Stimulated activated CD8-positive, alpha-beta memory T cell treated with anti-CD3 and anti-CD28 coated beads, Interleukin-4, amount 100 ng/mL, for 24 hours (primary cell): ENCODE results near the gene CHM.
"Not testable (repeated sequence)": the region's sequence is repeated elsewhere in the genome, so short reads cannot be mapped to it uniquely, and the experiment has no call there.

Experiments used
- DNase-seq: peaks from one replicate; pipeline ENCODE4 v3.0.0-alpha.2; 2020; ENCODE audit warnings: low read depth

CHM gene, protein sequence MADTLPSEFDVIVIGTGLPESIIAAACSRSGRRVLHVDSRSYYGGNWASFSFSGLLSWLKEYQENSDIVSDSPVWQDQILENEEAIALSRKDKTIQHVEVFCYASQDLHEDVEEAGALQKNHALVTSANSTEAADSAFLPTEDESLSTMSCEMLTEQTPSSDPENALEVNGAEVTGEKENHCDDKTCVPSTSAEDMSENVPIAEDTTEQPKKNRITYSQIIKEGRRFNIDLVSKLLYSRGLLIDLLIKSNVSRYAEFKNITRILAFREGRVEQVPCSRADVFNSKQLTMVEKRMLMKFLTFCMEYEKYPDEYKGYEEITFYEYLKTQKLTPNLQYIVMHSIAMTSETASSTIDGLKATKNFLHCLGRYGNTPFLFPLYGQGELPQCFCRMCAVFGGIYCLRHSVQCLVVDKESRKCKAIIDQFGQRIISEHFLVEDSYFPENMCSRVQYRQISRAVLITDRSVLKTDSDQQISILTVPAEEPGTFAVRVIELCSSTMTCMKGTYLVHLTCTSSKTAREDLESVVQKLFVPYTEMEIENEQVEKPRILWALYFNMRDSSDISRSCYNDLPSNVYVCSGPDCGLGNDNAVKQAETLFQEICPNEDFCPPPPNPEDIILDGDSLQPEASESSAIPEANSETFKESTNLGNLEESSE

DNA sequence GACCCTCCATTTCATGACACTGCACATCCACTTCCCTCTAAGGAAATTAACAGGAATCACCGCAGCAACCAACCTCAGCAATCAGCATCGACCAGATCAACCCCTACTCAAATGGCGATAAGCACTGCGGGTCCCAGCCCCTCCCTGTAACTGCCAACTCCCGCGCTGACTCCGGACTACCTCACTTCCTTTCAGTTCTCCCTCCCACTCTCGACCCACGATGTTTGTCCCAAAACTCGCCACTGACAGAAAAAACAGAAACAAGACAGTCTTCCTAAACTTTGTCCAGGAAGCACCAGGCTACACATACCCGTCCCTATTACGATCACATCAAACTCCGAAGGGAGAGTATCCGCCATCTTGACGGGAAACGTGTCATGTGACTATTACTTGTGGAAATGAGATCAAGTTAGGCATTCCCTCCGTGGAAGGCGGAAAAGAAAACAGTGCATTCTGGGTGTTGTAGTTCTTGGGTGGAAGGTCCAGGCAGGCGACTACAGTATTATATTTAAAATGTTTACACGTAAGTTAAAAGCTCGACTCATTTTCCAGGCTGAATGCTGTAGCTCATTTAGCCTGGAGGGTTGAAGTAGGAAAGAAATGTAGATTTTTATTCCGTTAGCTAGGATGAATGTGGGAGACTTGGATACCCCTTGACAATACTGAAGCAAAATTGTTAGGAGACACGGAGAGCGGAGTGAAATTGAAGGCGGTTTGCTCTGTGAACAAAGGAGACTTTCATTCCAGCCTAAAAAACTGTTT, at the start of gene CHM:
Gene CHM (minus strand): TSS at position 385 of the 762 bp plus-strand sequence. CDS start 26 bp downstream, at position 359.
- DNase-seq: peak; percentile 26

DNA sequence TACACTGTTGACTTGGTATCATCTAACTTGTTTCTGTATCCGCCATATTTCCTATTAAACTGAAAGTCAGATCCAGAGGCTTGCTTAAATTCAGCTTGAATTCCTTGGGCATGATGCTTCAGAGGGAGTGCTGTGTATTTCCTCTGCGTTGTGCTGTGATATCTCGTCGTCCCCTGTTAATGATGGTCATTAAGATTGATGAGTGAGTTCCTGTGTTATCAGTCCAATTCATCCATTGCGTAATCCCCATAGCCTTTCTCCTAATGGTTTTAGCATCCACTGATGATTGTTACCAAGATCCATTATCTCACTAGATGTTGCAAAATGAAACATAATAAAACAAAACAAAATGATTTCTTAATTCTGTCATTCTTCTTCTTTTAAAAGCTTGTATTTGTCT, 31.3 kb upstream of the CHM start:
- no peak for DNase-seq

DNA sequence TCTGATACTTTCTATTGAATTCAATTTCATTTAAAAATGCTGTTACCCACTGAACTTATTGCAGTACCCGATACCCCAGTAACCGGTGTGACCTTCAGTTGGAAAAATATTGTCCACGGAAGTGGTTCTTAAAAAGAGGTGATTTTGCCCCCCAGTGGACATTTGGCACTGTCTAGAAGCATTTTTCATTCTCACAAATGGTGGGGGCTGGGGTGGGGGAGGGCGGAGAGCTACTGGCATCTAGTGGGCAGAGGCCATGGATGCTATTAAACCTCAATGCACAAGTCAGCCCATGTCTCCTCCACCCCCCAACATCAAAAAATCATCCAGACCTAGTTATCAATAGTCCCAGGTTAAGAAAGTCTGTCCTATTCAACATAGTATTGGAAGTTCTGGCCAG, 19.6 kb upstream of the CHM start:
- DNase-seq: no peak

DNA sequence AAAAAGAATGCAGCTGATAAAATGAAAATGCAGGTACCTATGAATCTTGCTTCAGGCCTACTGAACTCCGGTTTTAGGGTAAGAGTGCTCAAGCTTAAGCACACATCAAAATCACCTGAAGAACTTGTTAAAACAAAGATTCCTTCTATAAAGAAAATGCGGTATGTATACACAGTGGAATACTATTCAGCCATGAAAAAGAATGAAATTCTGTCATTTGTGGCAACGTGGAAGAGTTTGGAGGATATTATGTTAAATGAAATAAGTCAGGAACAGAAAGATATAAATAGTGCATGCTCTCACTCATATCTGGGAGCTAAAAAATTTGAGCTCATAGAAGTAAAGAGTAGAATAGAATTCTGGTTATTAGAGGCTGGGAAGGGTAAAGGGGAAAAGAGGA, 14.0 kb upstream of the CHM start:
- DNase-seq: no peak

DNA sequence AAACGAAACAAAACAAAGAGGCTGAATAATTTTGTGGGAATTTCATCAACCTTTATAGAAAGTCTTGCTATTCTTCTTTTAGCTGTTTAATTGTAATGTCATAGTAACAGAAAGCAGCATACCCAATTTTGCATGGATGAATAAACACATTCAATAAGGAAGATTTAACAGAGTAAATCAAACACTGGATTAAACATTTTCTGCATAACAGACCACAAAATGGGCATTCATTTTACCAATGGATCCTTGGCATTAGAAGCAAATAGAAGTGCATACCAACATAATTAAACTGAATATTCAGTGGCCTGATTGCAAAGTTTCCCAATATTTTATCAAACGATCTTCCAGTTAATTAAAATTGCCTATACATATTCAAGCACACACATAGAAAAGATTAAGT, 4.4 kb upstream of the CHM start:
- DNase-seq: no peak

DNA sequence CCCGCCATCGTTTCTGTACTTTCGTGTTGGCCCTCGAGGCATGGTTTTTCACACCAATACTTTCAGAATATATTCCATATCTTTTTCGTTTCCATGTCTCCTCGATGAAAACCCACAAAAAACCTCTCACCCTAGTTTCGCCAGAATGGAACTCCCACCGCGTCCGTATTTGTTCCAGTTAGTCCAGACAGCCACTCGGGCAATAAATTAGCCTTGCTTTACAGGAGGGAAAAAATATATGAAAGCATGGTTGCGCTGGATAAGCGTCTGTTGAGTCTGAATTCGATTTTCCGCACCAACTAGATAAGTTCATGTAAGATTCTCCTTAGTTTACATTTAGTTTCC, 550 bp upstream of the CHM start:
- no peak for DNase-seq

DNA sequence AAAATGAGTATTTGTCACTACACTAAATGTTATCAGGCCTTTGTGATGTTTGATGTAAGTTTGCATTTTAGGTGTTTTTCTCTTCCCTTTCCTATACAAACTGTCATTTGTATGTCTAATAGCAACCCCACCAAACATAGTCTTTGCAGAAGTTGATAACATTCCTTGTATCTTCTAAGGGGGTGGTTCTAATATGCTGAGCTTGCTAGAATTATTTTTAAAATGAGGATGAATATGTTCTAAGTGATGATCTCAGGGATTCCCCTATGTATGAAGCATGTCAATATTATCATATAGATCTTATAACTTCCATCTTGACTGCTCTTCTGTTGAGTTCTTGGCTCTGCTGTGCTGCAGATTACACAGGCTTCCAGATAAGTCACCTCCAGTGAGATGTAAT, 3.1 kb downstream of the CHM start:
- DNase-seq: no peak

DNA sequence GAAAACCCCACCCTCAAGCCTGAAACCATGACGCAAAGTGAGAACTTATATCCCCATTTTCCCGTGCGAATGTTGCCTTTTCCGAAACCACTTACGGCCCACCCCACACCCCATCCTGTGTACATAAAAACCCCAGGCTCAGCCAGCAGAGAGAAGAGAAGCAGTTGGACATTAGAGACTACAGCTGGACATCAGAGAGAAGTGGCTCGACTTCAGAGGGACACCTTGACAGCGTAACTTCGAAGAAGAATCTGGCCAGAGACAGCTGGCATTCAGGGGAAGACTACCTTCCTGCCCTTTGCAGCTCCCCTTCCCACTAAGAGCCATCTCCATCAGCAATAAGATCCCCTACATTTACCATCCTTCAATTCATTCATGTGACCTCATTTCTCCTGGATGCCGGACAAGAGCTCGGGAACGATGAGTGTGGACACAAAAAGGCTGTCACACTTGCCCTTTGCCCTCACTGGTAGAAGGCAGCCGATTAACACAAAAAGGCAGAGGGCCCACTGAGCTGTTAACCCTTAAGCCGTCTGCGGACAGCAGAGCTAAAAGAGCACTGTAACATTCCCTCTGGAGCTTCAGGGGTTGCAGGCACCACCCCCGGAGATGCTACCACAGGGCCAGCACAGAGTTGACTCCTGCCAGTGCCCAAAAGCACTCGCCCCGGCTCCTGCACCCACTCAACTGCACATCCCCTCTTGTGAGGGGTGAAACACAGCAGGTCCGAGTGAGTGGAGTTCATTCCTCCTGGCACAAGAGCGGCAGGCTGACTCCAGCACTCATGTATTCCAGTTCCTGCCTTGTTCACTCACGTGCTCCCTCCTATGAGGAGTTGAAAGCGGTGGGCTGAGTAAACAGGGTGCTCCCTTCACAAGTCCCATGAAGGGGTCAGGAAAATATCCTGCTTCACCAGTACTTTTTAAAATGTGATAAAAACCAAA, 7.5 kb downstream of the CHM start:
- DNase-seq: no peak

DNA sequence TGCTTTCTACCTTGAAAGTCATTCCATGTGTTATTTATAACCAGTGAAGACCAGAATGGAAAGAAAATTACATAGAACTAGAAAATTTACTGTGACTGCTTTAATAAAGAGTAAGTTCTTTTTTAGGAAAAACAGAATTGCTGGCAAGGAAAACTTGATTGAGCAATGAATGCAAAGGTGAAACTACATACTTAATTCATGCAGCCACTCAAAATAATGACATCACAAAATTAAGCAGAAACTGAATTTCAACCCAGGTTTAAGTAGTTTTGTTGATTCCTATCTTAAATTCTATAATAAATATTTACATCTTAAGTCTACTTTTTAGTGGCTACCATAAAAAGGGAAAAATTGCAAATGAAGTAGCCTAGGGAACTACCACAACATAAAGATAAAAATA, 14.0 kb downstream of the CHM start:
- no peak for DNase-seq

DNA sequence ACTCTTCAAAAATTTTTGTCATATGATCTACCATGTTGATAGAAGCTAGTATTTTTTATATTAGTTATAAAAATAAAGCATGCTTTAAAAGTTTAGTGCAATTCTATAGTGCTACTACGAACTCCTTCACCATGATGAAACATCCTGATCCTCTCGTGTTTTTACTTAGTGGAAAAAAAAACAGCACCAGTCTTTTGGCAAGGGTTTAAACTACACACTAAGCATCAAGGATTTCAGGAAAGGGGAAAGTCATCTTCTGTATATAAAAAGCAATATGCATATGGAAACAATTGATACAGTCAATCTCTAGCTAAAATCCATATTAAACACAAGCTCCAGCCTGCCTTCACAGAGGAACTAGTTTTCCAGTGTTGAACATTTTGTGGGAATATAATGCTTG, 18.7 kb downstream of the CHM start:
- no peak for DNase-seq

DNA sequence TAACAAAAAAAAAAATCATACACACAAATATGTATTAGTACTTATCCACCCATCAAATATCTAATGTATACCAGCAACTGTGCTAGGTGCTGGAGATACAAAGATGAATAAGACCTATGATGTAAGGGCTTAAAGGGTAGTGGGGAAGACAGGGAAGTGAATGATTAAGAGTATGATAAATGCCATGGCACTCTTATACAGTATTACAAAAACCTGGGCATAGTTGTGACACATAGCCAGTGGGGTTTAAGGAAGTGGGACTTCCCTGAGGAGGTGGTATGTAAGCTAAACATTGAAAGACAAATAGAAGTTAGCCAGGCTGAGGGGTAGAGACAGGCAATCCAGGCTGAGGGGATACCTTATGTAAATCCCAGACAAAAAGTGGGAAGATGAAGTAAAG, 23.5 kb downstream of the CHM start:
- no peak for DNase-seq

DNA sequence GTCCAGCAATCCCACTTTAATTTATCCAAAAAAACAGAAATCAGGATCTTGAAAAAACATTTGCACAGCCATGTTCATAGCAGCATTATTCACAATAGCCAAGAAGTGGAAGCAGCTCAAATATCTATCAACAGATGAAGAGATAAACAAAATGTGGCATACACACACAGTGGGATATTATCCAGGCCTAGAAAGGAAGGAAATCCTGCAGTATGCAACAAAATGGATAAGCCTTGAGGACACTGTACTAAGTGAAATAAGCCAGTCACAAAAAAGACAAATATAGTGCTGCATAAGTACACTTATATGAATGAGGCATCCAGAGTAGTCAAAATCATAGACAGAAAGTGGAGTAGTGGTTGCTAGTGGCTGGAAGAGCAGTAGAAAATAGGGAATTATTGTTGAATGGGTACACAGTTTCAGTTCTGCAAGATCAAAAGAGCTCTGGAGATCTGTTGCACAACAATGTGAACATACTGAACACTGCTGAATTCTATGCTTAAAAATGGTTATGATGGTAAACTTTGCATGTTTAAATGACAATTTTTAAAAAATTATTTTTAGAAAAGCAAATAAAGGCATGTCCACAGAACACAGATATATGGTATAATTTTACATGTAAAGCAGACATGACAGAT, 25.6 kb downstream of the CHM start:
- no peak for DNase-seq

DNA sequence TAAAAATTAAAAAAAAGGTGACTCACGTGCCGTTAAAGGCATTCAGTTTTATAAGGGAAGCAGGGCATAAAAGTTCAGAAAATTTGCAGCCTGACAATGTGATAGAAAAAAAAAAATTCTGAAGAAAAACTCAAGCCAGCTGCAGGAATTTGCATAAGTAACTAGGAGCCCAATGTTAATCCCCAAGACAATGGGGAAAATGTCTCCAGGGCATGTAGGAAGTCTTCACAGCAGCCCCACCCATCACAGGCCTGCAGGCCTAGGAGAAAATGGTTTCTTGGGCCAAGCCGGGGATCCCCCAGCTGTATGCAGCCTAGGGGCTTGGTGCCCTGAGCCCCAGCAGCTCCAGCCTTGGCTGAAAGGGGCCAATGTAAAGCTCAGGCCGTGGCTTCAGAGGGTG, 31.2 kb downstream of the CHM start:
- DNase-seq: no peak

DNA sequence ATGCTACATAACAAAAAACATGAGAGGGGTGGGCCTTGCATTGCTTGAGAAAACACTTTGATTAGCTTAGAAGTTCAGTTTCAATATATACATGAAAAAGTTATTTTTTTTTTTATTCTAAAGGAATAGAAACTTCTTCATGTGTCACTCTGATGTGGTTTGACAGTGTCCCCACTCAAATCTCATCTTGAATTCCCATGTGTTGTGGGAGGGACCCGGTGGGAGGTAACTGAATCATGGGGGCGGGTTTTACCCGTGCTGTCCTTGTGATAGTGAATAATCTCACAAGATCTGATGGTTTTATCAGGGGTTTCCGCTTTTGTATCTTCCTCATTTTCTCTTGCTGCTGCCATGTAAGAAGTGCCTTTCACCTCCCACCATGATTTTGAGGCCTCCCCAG, 32.4 kb downstream of the CHM start:
- peak; percentile 11 for DNase-seq

DNA sequence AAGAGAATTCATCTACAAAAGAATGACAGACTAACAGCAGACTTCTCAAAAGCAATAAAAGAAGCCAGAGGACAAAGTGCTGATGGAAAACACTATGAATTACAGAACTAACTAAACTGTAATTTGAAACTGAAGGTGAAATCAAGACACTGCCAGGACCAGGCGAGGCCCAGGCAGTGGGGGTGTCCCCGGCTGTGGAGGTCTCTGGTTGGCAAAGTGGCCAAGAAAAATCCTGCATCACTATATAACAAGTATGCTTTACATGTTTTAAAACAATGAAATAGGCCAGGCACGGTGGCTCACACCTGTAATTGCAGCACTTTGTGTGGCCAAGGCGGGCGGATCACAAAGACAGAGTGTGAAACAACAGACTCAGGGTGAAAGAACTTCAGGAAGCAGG, 32.9 kb downstream of the CHM start:
- no peak for DNase-seq

DNA sequence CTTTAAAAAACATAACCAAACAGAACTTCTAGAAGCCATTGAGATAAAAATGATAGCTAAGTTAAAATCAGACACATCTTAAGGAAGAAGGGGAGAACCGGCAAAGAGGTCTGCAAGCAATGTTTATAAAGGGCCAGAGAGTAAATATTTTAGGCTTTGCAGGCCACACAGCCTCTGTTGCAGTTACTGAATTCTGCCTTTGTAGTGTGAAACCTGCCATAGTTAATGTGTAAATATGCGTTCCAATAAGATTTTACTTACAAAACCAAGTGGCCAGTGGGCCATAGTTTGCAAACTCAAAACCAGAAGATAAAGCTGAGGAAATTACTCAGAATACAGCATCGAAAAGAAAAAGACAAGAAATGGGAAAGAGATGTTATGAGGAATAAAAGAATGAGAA, 33.6 kb downstream of the CHM start:
- DNase-seq: no peak

DNA sequence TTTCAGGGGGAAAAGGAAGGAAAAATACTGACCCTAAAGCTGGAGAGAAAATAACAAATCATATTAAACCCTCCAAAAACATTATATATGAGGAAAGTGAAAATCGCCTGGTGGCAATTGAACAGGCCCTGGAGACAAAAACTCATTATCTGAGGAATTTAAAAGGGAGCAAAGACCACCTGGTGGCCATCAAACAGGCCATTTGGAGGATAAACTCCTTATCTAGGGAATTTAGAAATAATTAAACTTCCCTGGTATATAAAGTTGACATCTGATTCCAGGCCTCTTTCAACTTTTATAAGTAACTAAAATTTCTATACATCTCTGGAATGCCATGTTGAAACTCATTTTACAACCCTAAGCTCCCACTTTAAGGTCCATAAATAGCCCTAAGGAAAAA, 35.2 kb downstream of the CHM start:
- no peak for DNase-seq

DNA sequence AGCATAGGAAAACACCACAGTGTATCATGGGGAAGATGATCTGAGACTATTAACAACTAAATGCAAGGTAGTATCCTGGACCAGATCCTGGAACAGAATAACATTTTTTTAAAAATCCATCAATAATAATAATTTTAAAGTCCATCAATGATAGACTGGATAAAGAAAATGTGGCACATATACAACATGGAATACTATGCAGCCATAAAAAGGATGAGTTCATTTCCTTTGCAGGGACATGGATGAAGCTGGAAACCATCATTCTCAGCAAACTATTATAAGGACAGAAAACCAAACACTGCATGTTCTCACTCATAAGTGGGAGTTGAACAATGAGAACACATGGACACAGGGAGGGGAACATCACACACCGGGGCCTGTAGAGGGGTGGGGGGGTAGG, 37.6 kb downstream of the CHM start:
- DNase-seq: not testable (repeated sequence)

DNA sequence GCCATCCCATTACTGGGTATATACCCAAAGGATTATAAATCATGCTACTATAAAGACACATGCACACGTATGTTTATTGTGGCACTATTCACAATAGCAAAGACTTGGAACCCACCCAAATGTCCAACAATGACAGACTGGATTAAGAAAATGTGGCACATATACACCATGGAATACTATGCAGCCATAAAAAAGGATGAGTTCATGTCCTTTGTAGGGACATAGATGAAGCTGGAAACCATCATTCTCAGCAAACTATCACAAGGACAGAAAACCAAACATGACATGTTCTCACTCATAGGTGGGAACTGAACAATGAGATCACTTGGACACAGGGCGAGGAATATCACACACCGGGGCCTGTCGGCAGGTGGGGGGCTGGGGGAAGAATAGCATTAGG, 39.5 kb downstream of the CHM start:
- not testable (repeated sequence) for DNase-seq

DNA sequence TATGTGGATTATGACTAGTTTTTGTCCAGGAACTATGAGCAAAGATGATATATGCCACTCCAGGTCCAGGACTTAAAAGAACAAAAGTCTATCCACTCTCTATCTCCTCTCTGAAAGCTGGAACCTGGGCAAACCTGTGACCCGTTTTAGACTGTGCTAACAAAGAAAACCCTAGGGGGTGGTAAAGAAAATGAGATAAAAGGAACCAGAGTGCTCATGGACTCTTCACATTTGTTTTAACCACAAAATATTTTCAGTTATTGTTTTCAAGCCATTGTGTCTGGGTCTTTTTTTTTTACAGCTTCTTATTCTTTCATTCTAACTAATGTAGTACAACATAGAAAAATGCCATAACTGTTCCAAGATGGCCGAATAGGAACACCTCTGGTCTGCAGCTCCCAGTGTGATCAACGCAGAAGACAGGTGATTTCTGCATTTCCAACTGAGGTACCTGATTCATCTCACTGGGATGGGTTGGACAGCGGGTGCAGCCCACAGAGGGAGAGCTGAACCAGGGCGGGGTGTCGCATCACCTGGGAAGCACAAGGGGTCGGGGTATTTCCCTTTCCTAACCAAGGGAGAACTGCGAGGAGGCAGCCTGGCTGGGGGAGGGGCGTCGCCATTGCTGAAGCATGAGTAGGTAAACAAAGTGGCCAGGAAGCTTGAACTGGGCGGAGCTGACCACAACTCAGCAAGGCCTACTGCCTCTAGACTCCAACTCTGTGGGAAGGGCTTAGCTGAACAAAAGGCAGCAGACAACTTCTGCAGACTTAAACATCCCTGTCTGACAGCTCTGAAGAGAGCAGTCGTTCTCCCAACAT, 45.1 kb downstream of the CHM start:
- DNase-seq: no peak

DNA sequence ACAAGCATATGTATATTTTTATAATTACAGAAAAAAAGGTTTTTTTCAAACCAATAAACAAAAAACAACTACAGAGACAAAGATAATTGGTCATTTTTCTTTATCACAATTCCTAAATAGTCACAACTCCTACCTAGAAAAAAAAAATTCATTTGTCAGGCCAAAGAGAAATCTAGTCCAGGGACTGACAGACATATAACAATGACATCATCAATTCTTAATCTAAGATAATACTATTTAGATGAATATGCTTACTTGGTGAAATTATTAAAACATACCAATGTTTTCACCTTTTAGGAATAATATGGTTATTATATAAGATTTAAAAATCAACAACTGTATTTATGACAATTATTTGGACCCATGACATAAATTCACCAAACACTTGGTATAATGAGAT, 48.4 kb downstream of the CHM start:
- no peak for DNase-seq
